DLD1 (cell line): Measurements from ENCODE around the gene TEX50.
"Not testable (repeated sequence)": the region's sequence is repeated elsewhere in the genome, so short reads cannot be mapped to it uniquely, and the experiment has no call there.

ENCODE experiments used
- in situ Hi-C: cut with HindIII; loops from 2 replicates; pipeline ENCODE4 v1.10.0; 2017; ENCODE audit warnings: low sequenced_read_pairs

TEX50 gene, protein sequence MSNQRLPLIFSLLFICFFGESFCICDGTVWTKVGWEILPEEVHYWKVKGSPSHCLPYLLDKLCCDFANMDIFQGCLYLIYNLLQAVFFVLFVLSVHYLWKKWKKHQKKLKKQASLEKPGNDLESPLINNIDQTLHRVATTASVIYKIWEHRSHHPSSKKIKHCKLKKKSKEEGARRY

DNA sequence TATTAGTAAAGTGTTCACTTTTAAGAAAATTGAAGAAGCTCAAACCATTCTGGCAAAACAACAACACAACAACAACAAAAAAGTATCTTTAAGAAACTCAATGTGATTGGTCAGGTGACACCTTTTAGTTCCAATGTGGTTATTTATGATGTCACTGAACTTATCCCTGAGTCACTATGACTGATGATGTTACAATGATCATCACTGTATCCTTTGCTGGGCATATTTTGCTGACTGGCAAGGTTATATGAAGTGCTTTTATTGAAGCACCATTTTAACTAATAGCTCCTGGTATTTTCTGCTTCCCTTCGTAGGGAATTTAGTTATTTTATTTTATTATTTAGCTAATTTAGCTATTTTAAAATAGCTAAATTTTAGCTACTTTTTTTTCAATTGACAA is at the start of gene TEX50:
Gene TEX50, plus strand, starts transcription at position 223 of the 400 bp plus-strand sequence. CDS start 184 bp downstream, outside the sequence.
- in situ Hi-C loops, result no loop called here

DNA sequence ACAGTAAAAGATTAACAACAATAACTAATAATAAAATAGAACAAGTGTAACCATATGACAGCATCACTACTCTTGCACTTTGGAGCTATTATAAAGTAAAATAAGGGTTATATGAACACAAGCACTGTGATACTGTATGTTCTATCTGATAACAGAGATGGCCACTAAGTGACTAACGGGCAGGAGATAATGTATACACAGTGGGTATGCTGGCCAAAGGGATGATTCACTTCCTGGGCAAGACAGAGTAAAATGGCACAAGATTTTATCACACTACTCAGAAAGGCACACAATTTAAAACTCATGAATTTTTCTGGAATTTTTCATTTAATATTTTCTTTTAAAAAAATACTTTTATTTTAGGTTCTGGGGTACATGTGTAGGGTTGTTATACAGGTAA is 44.6 kb upstream of the TEX50 start:
- in situ Hi-C loops, result no loop called here

DNA sequence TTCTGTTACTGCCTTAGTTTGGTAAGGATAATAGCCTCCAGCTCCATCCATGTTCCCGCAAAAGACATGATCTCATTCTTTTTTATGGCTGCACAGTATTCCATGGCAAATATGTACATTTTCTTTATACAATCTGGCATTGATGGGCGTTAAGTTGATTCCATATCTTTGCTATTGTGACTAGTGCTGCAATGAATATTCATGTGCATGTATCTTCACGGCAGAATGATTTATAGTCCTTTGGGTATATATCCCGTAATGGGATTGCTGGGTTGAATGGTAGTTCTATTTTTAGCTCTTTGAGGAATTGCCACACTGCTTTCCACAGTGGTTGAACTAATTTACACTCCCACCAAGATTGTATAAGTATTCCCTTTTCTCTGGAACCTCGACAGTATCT is 44.0 kb upstream of the TEX50 start:
- in situ Hi-C loops, result not testable (repeated sequence)

DNA sequence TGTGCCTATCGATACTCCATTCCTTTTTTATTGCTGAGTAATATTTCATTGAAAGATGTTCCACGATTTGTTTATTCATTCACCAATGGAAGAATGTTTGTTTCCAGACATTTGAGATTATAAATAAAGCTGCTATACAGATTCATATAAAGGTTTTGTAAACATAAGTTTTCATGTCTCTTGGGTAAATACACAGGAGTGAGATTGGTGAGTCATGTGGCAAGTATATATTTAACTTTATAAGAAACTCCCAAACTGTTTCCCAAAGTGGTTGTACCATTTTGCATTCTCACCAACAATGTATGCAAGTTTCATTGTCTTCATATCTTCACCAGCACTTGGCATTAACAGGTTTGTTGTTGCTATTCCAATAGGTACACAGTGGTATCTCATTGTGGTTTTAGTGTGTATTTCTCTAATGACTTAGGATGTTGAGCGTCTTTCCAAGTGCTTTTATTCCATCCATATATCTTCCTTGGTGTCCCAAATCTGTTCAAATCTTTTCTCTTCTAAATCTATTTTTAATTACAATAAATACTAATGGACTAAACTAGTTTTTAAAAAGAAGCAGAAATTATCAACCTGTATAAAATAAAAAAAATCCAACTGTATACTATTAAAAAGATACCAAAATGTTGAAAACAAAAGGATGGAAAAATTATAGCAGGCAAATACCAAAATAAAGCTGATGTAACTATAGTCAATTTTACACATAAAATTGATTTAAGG is 38.9 kb upstream of the TEX50 start:
- in situ Hi-C loops, result no loop called here

DNA sequence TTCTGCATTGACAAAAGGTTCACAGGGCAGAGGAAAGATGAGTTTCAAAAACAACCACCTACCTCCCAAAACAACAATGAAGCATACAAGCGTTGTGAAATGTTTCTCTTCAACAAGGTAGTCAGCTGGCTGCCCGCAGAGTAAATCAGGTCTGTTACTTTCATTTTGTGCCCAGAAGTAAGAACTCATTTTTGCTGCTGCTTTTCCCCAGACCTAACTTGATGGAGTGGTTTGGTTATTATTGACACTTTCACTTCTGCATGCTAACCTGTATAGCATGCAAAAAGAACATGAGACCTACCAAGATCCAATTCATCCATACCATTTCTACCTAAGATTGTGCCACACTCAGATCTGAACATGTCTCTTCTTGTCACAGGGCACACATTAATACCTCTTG is 33.5 kb upstream of the TEX50 start:
- in situ Hi-C loops, result no loop called here

DNA sequence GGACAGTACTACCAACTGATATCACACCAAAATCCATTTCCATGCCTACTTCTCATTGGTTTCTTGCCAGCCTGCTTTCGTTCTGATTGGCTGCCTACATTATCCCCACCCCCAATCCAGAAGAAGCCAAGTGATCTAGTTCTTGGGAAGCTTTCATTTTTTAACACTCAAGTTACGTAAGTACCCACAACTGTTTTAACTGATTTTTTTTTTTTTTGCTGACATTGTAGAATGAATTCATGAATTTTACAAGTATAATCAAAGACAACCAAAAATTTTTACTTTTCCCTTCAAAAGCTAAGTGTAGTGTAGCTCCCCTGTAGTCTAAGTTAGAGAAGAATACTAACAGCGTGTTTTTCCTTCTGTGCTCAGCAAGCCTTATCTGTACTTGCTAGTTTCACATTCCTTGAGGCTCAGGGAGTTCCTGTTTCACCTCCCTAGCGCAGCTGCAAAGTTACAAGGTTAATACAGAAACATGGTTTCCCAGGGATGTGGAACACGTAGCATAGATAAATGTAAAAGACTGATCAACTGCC is 32.0 kb upstream of the TEX50 start, which contains the start of gene SLC9C2:
Gene SLC9C2, minus strand, starts transcription at position 17 of the 536 bp plus-strand sequence. CDS start 1,296 bp downstream, outside the sequence.
- in situ Hi-C loops, result no loop called here

DNA sequence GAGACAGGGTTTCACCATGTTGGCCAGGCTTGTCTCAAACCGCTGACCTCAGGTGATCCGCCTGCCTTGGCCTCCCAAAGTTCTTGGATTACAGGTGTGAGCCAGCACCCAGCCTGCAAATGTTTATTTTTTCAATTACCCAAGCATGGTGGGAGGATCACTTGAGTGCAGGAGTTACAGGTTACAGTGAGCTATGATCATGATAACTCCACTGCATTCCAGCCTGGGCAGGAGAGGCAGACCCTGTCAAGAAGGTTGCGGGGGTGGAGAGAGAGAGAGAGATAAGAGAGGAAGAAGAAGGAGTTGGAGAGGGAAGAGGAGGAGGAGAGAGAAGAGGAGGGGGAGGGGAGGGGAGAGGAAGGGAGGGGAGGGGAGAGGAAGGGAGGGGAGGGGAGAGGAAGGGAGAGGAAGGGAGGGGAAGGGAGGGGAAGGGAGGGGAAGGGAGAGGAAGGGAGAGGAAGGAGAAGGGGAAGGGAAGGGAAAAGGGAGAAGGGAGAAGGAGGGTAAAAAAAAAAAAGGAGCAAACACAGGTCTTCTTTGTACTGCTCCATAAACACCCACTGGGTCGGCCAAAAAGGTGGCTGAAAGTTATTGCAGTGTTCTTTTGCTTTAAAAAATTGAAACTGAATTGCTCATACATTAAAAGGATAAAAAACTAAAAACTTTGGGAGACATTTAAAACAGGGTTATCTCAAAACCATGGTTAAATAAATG is 26.5 kb upstream of the TEX50 start:
- in situ Hi-C loops, result no loop called here

DNA sequence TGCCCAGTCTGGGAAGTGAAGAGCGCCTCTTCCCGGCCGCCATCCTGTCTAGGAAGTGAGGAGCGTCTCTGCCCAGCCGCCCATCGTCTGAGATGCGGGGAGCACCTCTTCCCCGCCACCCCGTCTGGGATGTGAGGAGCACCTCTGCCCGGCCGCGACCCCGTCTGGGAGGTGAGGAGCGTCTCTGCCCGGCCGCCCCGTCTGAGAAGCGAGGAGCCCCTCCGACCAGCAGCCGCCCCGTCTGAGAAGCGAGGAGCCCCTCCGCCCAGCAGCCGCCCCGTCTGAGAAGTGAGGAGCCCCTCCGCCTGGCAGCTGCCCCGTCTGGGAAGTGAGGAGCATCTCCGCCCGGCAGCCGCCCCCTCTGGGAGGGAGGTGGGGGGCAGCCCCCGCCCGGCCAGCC is 22.1 kb upstream of the TEX50 start:
- in situ Hi-C loops, result not testable (repeated sequence)

DNA sequence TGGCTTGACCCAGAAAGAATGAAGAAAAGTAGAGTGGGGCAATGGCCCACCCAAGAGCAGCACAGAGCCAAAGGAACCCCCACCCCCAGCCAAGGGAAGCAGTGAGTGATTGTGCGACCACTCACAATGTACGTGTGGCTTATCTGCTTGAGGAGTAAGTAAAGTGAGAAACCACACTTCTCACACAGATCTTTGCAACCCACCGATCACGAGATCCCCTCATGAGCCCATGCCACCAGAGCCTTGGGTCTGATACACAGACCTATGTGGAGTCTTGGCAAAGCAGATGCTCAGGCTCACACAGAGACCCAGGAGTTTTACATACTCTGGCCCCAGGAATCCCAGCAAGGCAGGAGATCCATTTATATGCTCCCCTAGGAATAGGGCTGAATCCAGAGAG is 18.3 kb upstream of the TEX50 start:
- in situ Hi-C loops, result no loop called here

DNA sequence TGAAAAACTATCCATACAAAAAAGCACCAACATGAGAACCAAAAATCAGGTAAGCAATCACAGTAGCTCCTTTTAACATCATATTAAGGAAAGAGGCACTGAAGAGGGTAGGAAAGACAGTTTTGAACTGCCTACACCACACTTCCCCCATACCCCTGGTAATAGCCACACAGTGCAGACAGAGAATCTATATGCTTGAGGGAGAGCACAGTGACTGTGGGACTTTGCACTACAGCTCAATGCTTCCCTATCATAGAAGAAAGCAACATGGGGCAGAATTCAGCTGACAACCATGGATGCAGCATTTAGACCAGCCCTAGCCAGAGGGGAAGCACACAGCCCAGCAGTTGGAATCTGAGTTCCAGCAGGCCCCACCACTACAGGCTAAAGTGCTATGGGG is 7.9 kb upstream of the TEX50 start:
- in situ Hi-C loops, result no loop called here

DNA sequence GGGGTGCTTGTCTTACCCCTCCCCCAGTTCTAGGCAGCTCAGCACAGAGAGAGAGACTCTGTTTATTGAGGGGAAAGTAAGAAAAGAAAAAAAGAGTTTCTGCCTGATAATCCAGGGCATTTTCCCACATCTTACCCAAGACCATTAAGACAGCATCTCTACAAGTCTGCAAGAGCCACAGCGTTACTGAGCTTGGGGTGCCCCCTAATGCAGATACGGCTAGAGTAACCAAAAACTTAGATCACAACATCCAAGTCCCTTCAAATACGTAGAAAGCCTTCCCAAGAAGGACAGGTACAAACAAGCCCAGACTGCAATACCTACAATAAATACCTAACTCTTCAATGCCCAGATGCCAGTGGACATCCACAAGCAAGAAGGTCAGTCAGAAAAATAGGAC is 6.2 kb upstream of the TEX50 start:
- in situ Hi-C loops, result no loop called here

DNA sequence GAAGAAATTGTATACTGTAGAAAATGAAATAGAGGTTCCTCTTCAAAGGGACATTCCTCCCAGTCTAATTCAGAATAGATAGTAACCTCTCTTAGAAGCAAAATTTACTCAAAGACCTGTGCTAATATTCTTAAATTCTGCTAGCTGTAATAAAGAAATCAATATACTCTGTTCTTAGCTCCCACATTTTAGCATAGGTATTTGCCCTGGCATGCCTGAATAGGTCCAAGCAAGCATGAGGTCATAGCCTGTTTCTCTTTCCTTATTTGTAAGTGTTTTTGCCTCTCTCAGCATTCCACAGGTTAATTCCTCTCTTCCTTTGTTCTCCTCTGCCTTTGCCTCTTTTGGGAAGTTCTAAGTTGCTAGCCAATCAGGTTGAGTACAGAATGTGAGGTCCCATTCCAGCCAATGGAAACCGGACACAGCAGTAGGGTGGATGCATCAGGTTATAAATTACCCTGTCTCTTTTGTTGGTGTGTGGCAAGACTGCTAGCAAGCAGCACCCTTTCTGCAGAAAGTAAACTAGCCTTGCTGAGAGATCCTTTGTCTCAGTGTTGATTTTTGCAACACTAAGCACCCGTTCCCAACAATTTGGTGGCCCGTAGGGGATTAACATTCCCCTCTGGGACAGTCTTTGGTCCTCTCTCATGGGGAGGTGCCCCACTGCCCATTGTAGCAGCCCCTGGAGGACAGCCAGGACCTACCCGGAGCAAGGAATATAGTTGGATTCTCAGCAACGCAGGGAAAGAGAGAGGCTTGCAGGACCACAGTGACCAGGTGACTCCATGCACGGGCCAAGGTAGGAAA is 2.3 kb downstream of the TEX50 start:
- in situ Hi-C loops, result not testable (repeated sequence)

DNA sequence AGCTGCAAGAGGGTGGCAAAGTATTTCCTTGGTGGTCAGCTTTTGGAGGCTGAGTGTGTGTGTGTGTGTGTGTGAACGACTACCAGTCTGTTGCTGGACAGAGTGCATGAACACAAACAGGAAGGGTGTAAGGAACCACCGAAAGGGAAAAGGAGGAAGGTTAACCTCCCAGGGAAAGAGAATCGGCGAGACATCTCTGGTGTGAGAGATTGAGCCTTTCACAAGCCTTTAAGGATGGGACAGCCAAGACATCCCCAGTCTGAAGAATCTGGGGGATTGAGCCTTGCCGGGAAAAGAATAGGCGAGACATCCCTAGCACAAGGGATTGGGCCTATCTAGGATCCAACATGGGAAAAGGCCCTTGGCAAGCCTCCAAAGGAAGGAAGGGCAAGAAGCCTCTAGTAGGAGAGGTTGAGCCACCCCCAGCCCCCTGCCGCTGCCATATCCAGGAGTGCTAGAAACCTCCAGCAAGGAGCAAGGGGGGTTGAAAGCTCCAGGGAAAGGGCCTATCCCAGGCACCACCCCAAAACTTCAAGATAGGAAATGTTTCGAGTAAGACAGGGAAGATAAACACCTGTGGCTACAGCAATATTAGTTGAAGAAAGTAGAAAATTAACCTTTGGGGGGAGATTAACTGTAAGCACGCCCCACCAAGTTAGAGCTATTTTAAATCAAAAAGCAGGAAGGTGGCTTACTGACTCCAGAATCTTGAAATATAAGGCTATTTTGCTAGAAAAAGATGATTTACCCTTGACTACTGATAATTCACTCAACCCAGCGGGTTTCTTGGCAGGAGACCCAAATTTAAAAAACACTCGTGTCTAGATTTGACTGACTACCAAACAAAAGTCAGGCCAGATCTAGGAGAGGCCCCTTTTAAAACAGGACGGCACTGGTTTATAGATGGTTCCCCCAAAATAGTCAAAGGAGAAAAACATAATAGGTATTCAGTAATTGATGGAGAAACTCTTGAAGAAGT is 3.2 kb downstream of the TEX50 start:
- in situ Hi-C loops, result no loop called here

DNA sequence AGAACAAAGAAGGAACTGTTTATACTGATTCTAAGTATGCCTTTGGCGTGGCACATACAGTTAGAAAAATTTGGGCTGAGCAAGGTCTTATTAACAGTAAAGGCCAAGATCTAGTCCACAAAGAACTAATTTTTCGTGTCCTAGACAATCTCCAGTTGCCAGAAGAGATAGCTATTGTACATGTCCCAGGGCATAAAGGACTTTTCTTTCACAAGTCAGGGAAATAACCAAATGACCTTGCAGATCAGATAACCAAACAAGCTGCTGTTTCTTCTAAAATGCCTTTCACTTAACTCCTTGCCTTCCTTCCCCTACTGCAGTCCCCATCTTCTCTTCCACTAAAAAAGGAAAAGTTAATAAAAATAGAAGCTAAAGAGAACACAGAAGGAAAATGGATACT is 4.0 kb downstream of the TEX50 start:
- in situ Hi-C loops, result no loop called here

DNA sequence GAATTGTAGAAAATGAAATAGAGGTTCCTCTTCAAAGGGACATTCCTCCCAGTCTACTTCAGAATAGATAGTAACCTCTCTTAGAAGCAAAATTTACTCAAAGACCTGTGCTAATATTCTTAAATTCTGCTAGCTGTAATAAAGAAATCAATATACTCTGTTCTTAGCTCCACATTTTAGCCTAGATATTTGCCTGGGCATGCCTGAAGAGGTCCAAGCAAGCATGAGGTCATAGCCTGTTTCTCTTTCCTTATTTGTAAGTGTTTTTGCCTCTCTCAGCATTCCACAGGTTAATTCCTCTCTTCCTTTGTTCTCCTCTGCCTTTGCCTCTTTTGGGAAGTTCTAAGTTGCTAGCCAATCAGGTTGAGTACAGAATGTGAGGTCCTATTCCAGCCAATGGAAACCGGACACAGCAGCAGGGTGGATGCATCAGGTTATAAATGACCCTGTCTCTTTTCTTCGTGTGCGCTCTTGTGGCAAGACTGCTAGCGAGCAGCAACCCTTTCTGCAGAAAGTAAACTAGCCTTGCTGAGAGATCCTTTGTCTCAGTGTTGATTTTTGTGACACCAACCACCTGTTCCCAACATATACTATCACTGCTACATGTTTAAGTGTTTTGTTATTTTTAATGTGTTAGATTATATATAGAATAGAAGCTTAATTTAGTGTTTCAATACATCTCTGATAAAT is 7.5 kb downstream of the TEX50 start:
- in situ Hi-C loops, result not testable (repeated sequence)

DNA sequence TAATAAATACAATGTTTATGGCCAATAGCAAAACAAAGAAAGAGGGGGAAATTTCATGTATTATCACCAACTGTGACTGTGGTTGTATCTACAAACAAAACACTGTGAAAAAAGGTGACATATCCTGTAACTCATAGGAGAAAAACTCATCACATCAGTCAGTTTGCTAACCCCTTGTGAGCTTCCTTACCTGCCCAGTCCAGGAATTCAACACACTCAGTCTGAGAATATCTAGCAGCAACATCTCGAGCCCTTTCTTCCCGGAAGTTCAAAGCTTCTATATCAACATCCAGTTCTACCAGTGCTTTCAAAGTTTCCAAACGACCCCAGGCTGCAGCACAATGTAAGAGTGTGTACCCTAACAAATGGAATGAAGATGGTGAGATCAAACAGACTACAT is 11.5 kb downstream of the TEX50 start:
- in situ Hi-C loops, result no loop called here

DNA sequence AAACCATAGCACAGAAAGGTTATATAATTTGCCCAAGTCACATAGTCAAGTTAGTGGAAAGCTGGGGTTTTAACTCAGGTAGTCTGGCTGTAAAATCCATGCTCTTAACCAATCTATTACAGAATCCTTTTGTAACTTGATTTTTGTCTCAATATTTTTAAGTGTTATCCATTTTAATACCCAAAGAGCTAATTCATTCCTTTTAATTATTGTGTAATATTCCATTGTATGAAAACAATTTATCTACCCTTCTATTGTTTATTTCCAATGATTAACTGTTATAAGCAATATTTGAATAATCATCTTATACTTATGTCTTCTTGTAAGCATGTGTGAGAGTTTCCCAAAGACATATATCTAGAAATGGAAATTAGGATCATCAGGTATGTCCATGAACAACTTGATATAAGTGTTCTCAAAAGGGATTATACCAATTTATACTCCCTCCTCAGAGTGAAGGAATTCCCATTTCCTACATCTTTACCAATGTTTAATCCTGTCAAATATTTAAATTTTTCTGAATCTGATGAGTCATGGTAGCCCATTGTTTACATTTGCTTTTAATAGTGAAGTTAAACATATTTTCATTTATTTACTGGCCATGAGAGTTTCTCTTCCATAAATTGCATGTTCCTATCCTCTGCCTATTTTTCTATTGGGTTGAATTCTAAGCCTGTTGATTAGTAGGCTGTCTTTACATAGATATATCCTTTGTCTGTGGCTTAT is 13.9 kb downstream of the TEX50 start:
- in situ Hi-C loops, result no loop called here

DNA sequence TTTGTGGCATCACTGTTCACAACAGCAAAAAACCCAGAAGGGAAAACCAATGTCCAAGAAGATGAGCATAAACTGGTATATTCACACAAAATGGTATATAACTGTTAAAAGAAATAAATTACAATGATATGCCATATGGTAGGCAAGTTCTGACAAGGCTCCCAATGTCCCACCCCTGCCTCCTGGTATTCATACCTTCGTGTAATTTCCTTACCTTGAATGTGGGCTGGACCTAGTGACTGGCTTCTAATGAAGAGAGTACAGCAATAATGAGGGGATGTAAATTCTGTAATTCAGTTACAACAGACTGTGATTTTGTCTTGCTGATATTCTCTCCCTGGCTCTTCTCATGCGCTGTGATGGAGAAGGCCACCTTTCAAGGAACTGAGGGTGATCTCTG is 25.2 kb downstream of the TEX50 start:
- in situ Hi-C loops, result no loop called here

DNA sequence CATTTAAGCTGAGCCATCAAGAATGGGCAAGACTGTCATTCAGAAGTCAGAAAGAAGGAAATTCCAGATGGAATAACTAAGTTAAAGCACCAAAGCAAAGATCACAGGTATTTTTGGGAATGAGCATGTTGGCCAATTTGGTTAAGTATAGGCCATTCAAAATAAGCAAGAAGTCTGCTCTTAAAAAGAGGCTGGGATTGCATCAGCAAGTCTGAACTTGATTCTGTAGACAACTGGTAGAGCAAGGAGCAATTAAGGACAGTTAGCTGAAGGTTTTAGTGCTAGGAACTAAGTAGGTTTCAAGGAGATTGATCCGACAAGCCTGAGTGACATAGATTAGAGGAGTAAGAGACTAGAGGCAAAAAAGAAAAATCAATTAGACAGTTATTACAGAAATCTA is 26.1 kb downstream of the TEX50 start:
- in situ Hi-C loops, result no loop called here
